ENCODE results near the gene CELF2.
A peak's percentile ranks its signal among the peaks of the same experiment; 100 is the strongest.

Gene CELF2

GRCh38 chr10:11023009-11023953 lies 5.6 kb downstream of the CELF2 start:
- DNase-seq: no peak

- peak; percentile 11 for DNase-seq
These were observed 6.9 kb downstream of the CELF2 start for GRCh38 chr10:11024596-11024995.

- DNase-seq: no peak
These were observed 8.3 kb downstream of the CELF2 start for GRCh38 chr10:11025978-11026377.

GRCh38 chr10:11026773-11027172 lies 9.1 kb downstream of the CELF2 start:
- DNase-seq: no peak

- DNase-seq: no peak
These were observed 17.1 kb downstream of the CELF2 start for GRCh38 chr10:11034762-11035161.

- peak; percentile 68 for DNase-seq
These were observed 17.8 kb downstream of the CELF2 start for GRCh38 chr10:11035301-11035991.

GRCh38 chr10:11036424-11037011 lies 18.8 kb downstream of the CELF2 start:
- DNase-seq: peak; percentile 62

GRCh38 chr10:11037991-11038390 lies 20.3 kb downstream of the CELF2 start:
- DNase-seq: no peak

- no peak for DNase-seq
These were observed 24.7 kb downstream of the CELF2 start for GRCh38 chr10:11042357-11042756.

GRCh38 chr10:11043039-11043438 lies 25.4 kb downstream of the CELF2 start:
- DNase-seq: no peak

GRCh38 chr10:11043446-11044127 lies 25.9 kb downstream of the CELF2 start:
- no peak for DNase-seq

- no peak for DNase-seq
These were observed 27.8 kb downstream of the CELF2 start for GRCh38 chr10:11045487-11045886.

GRCh38 chr10:11045995-11046775 lies 28.5 kb downstream of the CELF2 start:
- no peak for DNase-seq

GRCh38 chr10:11046776-11047160 lies 29.1 kb downstream of the CELF2 start:
- DNase-seq: no peak

- DNase-seq: no peak
These were observed 31.1 kb downstream of the CELF2 start for GRCh38 chr10:11048707-11049278.

GRCh38 chr10:11049806-11050205 lies 32.1 kb downstream of the CELF2 start:
- DNase-seq: no peak

- DNase-seq: no peak
These were observed 32.9 kb downstream of the CELF2 start for GRCh38 chr10:11050301-11051287.

GRCh38 chr10:11057018-11057417 lies 39.3 kb downstream of the CELF2 start:
- DNase-seq: no peak

GRCh38 chr10:11057448-11057847 lies 39.8 kb downstream of the CELF2 start:
- no peak for DNase-seq

GRCh38 chr10:11057994-11058393 lies 40.3 kb downstream of the CELF2 start:
- DNase-seq: peak; percentile 79

GRCh38 chr10:11058965-11059364 lies 41.3 kb downstream of the CELF2 start:
- peak; percentile 42 for DNase-seq

Data from kidney glomerular epithelial cell (primary cell).